NCI-H2196 (cell line): ENCODE data around the gene ATP6V1F.
A peak's percentile ranks its signal among the peaks of the same experiment; 100 is the strongest.

Experiments used
- DNase-seq: peaks from one replicate; lab custom pipeline; 2025; ENCODE audit not compliant: unreplicated experiment; lab: John Stamatoyannopoulos, UW

The ATP6V1F gene

GRCh38 chr7:128862571-128863432, at the start of gene ATP6V1F:
TSS of gene ATP6V1F (plus strand) at chr7:128862856. CDS start at chr7:128862905, 49 bp downstream.
- peak; percentile 95 for DNase-seq

- DNase-seq = no peak
These were observed 48.2 kb upstream of the ATP6V1F start for GRCh38 chr7:128814499-128814898.

- no peak for DNase-seq
These were observed 47.2 kb upstream of the ATP6V1F start for GRCh38 chr7:128815289-128815942.

GRCh38 chr7:128818694-128819093, 44.0 kb upstream of the ATP6V1F start:
- no peak for DNase-seq

GRCh38 chr7:128821724-128822123, 40.9 kb upstream of the ATP6V1F start:
- no peak for DNase-seq

GRCh38 chr7:128826512-128826911, 36.1 kb upstream of the ATP6V1F start:
- DNase-seq = no peak

- DNase-seq = no peak
These were observed 35.8 kb upstream of the ATP6V1F start for GRCh38 chr7:128826916-128827247.

- no peak for DNase-seq
These were observed 35.3 kb upstream of the ATP6V1F start for GRCh38 chr7:128827248-128827958.

- DNase-seq = no peak
These were observed 34.5 kb upstream of the ATP6V1F start for GRCh38 chr7:128827971-128828711.

GRCh38 chr7:128829391-128830166, 33.1 kb upstream of the ATP6V1F start:
- DNase-seq = peak; percentile 5

- no peak for DNase-seq
These were observed 32.2 kb upstream of the ATP6V1F start, which contains the start of gene FLNC for GRCh38 chr7:128830231-128831177. TSS of gene FLNC (plus strand) at chr7:128830406. CDS start at chr7:128830638, 232 bp downstream.

- no peak for DNase-seq
These were observed 31.3 kb upstream of the ATP6V1F start for GRCh38 chr7:128831178-128831993.

- DNase-seq = no peak
These were observed 30.4 kb upstream of the ATP6V1F start for GRCh38 chr7:128831994-128832879.

- no peak for DNase-seq
These were observed 29.8 kb upstream of the ATP6V1F start for GRCh38 chr7:128832880-128833147.

GRCh38 chr7:128833148-128833945, 29.3 kb upstream of the ATP6V1F start:
- no peak for DNase-seq

GRCh38 chr7:128833946-128834325, 28.7 kb upstream of the ATP6V1F start:
- DNase-seq = no peak

- no peak for DNase-seq
These were observed 27.4 kb upstream of the ATP6V1F start for GRCh38 chr7:128835231-128835751.
